Measurements from ENCODE around the gene CHST1.

- no peak for TF ChIP-seq EZH2 (IDR thresholded peaks at IDR 0.05; ENCODE audit: borderline replicate concordance, low read length)
- TF ChIP-seq CTCF (IDR thresholded peaks at IDR 0.05; ENCODE audit: low read length): no peak
Measured at GRCh38 chr11:45677770-45678512, 12.5 kb upstream of the CHST1 start.

Data from OCI-LY1 (cell line).